GM10847 (cell line): Measurements from ENCODE around the gene C18orf63.

Source experiments
- POLR2A ChIP-seq: IDR thresholded peaks from 2 replicates; pipeline ENCODE4 v1.6.1; 2011; ENCODE audit not compliant: insufficient read length; ENCODE audit errors: extremely low read depth

Gene C18orf63

GRCh38 chr18:74282755-74283554 lies 32.7 kb upstream of the C18orf63 start:
- TF ChIP-seq POLR2A: no peak

- TF ChIP-seq POLR2A: no peak
Observed at GRCh38 chr18:74283646-74284045, 32.0 kb upstream of the C18orf63 start.

GRCh38 chr18:74284191-74284979 lies 31.3 kb upstream of the C18orf63 start:
- no peak for TF ChIP-seq POLR2A

GRCh38 chr18:74284980-74285355 lies 30.7 kb upstream of the C18orf63 start:
- no peak for TF ChIP-seq POLR2A

- TF ChIP-seq POLR2A: no peak
Observed at GRCh38 chr18:74286106-74286855, 29.4 kb upstream of the C18orf63 start.

GRCh38 chr18:74286856-74287255 lies 28.8 kb upstream of the C18orf63 start:
- TF ChIP-seq POLR2A: no peak

GRCh38 chr18:74288041-74288440 lies 27.6 kb upstream of the C18orf63 start:
- TF ChIP-seq POLR2A: no peak

GRCh38 chr18:74288730-74289129 lies 26.9 kb upstream of the C18orf63 start:
- TF ChIP-seq POLR2A: no peak

- no peak for TF ChIP-seq POLR2A
Observed at GRCh38 chr18:74289137-74289536, 26.5 kb upstream of the C18orf63 start.

- TF ChIP-seq POLR2A: no peak
Observed at GRCh38 chr18:74290021-74290420, 25.6 kb upstream of the C18orf63 start.

- TF ChIP-seq POLR2A: no peak
Observed at GRCh38 chr18:74290794-74291471, 24.7 kb upstream of the C18orf63 start.

GRCh38 chr18:74291472-74291770 lies 24.2 kb upstream of the C18orf63 start:
- no peak for TF ChIP-seq POLR2A

- TF ChIP-seq POLR2A: peak; percentile 44
Observed at GRCh38 chr18:74291771-74292540, 23.7 kb upstream of the C18orf63 start, which contains the start of gene CYB5A. Gene CYB5A (minus strand): TSS chr18:74291963. CDS start chr18:74291875, 88 bp downstream.

GRCh38 chr18:74292541-74292858 lies 23.1 kb upstream of the C18orf63 start:
- TF ChIP-seq POLR2A: no peak

- no peak for TF ChIP-seq POLR2A
Observed at GRCh38 chr18:74294526-74294925, 21.1 kb upstream of the C18orf63 start.
